Bone marrow (tissue), 2 donors: ENCODE measurements around the gene STBD1.
"Not testable (repeated sequence)": the region's sequence is repeated elsewhere in the genome, so short reads cannot be mapped to it uniquely, and the experiment has no call there.

ENCODE experiments used
- DNase-seq, 2 donors: peaks; one replicate each; lab custom pipeline; 2025; lab: John Stamatoyannopoulos, UW

Gene STBD1

GRCh38 chr4:76283900-76284299 lies 22.6 kb upstream of the STBD1 start:
- DNase-seq: no peak

DNA sequence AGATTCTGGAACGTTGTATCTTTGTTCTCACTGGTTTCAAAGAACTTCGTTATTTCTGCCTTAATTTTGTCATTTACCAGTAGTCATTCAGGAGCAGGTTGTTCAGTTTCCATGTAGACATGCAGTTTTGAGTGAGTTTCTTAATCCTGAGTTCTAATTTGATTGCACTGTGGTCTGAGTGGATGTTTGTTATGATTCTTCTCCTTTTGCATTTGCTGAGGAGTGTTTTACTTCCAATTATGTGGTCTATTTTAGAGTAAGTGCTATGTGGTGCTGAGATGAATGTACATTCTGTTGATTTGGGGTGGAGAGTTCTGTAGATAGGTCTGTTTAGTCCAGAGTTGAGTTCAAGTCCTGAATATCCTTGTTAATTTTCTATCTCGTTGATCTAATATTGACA lies 18.7 kb upstream of the STBD1 start:
- DNase-seq: not testable (repeated sequence)

DNA sequence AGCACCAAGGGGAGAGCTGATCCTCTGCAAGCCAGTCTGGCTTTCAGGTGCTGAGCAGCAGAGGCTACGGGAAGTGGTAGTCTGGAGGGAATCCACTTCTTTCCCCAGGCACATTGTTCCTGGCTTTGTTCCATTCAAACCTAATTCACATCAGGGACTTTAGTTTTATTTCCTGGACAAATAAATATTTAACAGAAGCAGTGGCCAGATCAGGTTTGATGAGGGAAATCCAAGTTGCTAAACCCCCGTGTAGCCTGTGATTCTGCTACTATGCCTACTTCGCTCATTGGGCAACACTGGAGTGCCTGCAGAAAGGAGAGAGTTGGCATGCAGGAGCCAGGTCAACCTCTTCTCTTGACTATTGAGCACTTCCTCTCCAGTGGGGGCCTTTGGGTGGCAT lies 13.8 kb upstream of the STBD1 start:
- no peak for DNase-seq

DNA sequence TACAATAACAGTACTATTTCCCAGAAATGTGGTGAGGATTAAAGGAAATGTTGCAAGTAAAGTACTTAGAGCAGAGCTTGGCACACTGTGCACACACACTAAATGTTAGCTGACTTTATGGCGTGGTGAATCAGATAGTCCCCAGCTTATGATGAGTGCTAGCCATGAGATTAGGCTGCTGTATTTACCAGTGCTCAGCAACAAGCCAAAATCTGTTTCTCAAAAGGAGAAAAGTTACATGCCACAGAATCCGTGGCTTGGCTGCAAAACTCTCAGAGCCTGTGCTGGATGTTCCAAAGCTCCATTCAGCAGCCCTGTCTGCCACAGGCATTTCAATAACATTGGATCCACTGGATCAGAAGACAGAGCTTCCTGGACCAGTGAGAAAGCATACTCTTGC lies 12.8 kb upstream of the STBD1 start:
- DNase-seq: no peak

DNA sequence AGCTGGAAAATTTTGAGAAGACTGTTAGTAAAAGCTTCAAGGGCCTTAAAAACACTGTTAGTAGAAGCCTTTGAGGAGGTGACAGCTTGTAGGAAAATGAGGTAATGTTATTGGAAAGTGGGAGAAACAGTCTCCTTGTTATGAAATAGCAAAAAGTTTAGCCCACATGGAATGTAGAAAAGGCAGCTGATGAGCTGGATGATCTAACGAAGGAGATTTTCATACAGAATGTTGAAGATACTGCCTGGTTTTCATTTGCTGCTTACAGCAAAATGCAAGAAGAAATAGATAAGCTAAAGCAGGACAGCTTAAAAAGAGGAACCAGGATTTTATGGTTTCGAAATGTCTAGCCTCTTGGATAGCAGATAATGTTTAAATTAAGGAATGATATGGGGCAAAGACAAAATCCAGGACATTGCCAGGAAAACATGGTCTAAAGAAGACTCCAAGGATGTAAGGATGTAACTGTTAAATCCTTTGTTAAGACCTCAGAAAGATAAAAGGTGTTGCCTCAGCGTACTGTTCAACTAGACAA lies 10.2 kb upstream of the STBD1 start:
- DNase-seq: no peak

DNA sequence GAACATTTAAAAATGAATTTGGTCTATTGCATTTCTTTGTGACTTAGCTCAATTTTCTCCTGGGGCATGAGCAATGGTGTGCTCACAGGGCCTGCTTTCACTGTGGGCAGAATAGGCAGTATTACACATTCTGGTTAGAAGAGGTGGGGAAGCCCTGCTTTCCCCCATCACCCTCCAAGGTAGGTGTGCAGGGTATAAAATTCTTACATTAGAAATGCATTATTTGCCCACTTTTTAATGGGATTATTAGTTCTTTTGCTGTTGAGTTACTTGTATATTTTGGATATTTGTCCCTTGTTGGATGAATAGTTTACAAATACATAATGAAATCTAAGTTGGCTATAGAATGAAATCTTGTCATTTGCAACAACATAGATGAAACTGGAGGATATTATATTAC lies 8.3 kb upstream of the STBD1 start:
- DNase-seq: no peak

DNA sequence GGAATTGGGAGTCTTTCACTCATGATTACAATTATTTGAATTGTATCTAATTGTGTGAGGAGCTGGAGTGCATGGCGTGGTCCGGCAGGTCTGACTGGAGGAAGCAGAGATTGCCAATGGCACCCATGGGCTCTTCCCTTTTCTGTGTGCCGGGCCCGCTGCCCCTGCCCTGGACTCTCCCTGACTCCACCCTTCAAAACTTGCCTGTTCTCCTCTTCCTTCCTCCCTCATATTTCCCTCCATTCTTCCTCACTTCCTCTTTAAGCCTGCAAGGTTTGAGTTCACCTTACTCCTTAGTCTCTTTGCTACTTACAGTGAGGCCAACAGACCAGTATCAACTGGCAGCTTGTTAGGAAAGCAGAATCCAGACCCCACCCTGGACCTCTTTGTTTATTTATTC lies 6.5 kb upstream of the STBD1 start:
- no peak for DNase-seq

DNA sequence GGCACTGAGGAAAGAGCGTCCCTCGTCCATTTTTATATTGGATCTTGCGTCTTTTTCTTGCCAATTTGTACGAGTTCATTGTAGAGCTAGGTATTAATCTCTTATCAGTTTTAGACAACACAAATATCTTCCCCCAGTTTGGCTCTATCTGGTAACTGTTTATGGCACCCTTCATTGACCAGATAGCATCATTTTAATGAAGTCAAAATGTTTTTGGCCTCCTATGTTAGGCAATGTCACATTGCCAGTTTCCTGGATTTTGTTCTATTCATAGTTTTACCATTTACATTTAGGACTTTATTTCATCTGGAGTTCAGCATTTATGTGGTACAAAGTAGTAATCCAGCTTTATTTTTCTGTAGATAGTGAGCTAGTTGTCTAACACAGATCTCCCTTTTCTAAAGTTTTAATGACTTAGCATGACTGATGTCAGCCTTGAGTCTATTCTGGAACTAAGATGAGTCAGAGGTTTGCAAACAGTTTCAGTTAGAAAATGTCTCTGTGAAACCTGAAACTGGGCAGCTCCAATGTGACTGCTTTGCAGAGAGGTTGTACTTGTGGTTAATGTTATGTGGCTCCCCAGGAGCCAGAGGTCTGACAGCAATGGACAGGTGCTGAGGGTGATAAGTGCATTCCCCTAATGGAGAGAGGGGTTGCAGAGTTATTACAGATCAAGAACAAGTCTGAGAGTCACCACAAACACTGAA lies 5.3 kb upstream of the STBD1 start:
- peak in 1 of 2 donors; percentile 68 for DNase-seq

GRCh38 chr4:76301775-76302162 lies 4.8 kb upstream of the STBD1 start:
- DNase-seq: no peak

DNA sequence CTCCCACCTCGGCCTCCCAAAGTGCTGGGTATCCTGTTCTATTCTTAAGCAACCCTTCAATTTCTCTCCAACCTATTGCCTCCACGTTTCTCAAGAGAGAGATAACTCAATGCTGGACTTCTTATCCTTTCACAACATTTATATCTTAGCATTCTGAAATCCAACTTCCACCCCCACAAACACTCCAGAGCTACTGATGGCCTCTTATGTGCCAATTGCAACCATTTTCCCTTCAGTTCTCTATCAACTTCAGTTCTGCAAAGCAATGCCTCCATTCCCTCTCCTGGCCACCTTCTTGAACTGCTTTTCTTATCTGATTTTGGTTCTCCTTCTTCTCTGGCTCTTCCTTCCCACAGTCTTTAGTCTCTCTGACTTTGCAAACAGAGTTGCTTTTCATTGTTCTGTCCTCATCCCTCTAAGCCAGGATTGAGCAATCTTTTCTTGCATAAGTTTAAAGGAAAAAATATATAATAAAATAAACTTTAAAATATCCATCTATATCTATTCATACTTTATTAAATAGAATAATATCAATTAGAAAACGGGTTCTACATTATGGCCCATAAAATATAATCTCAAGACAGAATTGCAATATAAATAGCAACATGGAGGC lies 3.6 kb upstream of the STBD1 start:
- DNase-seq: no peak

DNA sequence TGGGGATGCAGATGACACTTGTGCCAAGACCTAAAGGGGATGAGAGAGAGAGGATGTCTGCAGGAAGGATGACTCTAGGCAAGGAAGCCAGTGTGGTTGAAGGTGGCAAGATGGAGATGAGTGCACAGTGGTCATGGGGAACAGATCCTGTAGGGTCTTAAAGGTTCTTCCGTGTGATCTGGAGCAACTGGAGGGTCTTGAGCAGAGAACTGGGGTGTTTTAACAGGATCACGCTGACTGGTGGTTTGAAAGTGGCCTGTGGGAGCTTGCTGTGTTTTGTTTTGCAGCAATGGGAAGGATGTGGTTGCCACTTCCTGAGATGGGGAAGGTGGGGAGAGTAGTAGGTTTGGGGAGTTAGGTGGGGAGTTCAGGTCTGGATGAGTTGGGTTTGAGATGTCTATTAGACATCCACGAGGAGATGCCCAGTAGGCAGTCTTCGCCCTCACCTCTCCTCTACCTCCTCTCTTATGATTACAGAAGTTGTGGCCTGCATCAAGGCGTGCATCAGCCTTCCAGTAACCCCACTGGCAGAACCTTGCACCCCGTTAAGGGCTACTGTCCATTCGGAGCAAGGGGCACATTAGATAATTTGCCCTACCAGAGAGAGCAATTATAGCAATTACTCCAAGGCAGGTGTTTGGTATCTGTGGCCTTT lies 1.4 kb upstream of the STBD1 start:
- peak in 1 of 2 donors; percentile 38 for DNase-seq

DNA sequence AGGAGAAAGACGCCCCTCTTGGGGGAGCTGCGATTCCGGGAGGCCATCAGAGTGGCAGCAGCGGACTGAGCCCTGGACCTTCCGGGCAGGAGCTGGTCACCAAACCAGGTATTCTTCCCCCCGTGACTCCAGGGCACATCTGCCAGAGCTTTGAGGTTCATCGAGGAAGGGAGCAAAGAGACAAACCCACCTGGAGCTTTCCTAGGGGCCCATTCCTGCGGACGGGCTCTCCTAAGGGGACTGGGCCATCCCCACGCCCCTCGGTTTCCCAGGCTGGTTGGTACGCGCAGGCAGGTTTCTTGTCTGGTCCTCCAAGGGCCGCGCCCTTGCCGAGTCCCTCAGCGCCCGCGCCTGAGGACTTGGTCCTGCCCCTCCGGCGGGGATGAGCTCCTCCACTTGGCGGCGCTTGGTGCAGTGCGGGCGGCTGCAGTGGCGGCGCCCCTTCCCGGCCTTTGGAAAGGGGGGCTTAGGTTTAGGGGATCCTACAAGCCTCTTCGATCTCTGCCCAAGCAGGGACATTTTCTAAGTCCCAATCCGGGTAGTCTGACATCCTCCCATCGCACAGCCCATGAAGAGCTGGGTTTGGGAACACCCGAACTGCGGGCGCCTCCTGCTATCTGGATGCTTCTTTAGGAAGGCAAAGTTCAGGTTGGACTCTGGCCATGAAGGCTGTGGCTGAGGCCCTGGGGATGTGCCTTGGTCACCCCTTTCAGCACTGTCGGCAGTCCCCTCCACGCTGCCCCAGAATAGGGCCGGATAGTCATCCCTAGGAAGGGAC lies 538 bp downstream of the STBD1 start:
- DNase-seq: peak in 1 of 2 donors; percentile 29

- no peak for DNase-seq
These were observed 1.1 kb downstream of the STBD1 start for GRCh38 chr4:76307660-76308014.

GRCh38 chr4:76308548-76308947 lies 2.0 kb downstream of the STBD1 start:
- DNase-seq: no peak

- no peak for DNase-seq
These were observed 3.5 kb downstream of the STBD1 start for GRCh38 chr4:76309939-76310550.

GRCh38 chr4:76310683-76311082 lies 4.2 kb downstream of the STBD1 start:
- DNase-seq: no peak

DNA sequence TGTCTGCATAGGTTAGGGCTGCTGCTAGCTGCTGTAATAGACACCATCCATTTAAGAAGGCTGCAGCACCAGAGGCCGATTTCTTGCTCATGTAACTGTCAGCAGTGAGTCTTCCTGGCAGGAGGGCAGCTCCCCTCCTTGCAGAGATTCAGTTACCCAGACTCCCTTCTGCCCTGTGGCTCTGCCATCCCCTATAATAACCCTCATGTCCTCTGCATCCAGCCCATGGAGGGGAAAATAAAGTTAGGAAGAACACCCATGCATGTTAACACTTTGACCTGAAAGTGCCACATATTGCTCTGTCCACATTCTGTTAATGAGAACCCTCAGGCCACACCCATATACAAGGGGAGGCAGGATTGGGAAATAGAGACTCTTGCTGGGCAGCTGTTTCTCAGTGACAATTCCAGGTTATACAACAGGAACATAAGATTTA lies 5.4 kb downstream of the STBD1 start:
- DNase-seq: no peak

DNA sequence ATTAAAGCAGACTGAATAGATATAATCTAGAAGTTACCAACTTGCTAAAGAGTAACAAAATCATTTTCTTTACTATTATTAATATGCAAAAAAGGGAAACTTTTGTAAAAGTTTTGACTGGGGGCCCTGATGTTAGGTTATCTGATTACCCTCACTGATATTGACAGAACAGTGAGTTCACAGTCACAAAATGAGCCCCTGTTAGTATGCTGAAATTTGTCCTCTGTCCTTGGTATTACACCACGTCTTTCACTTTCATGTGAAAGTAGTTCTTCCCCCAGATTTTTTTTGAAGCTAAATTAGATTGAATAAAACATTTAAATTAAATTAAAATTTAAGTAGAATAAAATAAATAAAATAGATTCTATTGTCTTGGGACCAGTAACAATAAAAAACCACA lies 5.9 kb downstream of the STBD1 start:
- DNase-seq: no peak

DNA sequence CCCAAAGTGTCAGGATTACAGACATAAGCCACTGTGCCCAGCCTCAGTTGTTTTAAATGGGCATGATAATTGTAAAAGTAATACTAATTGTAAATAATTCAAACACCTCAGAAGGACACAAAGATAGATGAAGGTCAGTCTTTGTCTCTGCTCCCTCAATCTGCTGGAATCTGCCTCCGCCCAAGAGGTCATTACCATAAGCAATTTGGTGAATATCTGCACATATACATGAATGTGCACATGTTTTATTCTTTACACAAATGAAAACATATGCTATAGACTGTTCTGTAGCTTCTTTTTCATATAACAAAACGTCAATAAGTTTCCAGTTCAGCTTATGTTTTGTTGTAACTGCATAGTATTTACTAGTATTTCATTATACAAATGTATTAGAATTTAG lies 7.0 kb downstream of the STBD1 start:
- no peak for DNase-seq

- no peak for DNase-seq
These were observed 8.9 kb downstream of the STBD1 start for GRCh38 chr4:76315267-76315918.

DNA sequence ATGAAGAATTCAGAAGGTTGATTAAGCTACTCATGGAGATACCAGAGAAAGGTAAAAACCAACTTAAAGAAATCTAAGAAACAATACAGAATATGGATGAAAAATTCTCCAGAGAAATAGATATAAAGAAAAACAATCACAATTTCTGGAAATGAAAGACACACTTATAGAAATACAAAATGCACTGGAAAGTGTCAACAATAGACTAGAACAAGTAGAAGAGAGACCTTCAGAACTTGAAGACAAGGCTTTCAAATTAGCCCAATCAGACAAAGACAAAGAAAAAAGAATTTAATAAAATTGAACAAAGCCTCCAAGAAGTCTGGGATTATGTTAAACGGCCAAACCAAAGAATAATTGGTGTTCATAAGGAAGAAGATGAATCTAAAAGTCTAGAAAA lies 9.6 kb downstream of the STBD1 start:
- DNase-seq: no peak

DNA sequence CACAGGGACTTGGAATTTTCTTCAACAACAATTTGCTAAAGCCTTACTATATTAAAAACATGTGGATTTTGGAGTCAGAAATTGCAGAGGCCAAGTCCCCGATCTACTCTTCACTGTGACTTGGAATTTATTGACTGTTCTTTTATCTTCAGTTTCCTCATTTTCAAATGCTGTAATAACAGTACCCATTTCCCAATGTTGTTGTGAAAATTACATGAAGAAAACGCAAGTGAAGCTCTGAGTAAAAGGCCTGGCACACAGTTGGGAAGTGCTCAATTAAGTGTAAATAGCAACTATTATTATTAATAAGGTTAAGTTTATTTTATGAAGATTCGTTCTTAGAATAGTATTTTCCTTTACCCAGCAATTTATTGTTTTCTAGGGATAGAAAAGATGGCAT lies 15.7 kb downstream of the STBD1 start:
- no peak for DNase-seq
